Activated CD4-positive, alpha-beta T cell treated with anti-CD3 and anti-CD28 coated beads, Interleukin-2, amount 50 U/mL, for 24 hours (primary cell): ENCODE data around the gene DOCK2.

Experiments used
- DNase-seq, 2 donors: peaks; one replicate each; pipeline ENCODE4 v3.0.0-alpha.2; 2020; ENCODE audit warnings: low read depth in 1 of 2, low spot score in 1 of 2

The DOCK2 gene

DNA sequence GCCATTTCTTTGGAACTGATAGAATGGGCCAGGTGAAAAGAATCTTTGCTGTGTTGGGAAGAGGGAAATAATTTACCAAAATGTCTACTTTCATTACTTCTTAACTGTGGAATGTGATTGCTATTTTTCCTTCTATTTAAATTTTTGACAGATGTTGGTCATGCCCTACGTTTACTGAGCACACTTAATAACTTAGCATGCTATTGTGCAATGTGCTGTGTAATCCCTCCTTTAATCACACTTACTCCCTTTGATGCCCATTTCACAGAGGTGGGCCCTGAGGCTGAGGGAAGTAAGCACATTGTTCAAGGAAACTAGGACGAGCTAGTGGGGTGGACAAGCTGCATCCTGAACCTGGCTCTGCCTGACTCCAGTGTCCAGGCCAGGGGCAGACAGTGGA lies 391.0 kb downstream of the DOCK2 start:
- DNase-seq = no peak

- DNase-seq = no peak
Observed at GRCh38 chr5:170034231-170034630, 397.2 kb downstream of the DOCK2 start.

DNA sequence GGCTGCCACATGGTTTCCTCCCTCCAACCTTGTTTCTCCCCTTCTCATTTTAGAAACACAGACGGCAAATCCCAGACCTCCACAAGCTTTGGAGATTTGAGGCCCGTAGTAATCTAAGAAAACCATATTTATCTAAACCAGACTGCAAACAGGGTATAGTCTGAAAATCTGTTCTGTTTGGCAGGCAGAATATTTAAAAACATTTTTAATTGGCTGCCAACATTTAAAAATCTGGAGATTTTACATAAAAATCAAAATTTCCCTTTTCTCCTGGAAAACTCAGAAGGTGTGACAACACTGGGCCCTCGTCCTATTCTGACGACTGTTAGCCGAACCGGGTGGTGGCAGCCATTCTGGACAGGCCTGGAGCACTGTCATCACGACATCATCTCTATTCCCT lies 401.2 kb downstream of the DOCK2 start:
- no peak for DNase-seq

DNA sequence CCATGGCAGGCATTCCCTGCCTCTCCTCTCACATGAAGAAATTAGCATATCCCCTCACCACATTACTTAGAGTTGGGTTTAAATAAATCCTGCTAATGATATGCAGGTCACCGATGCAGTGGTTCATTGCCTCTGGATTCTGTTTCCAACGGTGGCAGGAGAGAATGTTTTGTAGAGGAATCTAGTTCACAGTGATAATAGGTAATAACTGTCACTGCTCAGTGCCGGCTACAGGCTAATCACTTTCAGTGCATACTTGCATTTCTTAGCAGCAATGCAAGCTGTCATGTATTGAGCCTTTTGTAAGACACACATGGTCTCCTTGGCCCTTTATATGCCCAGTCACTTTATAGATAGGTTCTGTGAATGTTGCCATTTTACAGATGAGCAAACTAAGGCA lies 402.8 kb downstream of the DOCK2 start:
- DNase-seq = no peak

DNA sequence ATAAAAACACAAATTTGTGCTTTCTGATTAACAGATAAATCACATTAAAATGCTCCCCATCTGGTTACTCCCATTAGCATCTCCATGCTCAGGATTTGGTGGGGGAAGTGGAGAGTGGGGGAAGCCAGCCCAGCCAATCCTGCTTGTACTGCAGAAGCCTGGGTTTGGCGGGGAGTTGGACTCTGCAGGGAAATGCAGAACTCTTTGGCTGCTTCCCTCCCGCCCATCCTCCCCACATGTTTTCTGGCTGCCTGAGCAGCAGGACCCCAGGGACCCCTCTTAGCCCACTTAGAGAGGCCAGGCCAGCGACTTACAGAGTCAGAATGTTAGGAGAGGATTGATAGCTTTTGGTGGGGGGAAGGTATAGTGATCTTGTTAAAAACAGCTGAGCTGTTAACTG lies 409.2 kb downstream of the DOCK2 start:
- DNase-seq = no peak

DNA sequence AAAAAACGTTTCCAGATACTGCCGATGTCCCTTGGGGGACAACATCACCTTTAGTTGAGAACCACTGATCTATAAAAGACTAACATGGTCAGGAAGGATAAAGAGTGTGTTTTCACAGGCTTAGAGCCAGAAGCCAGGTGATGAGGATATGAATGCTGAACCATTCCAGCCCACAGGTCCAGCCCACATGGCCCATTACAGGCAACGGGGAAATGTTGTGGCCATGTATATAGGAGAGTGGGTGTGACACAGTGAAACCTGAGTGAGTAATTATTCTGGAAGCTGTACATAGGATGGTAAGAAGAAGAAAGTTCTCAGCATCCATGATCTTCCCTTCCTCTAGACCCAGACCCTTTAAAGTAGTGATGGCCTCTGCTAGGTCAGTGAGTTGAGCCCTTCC lies 412.6 kb downstream of the DOCK2 start:
- DNase-seq = no peak

DNA sequence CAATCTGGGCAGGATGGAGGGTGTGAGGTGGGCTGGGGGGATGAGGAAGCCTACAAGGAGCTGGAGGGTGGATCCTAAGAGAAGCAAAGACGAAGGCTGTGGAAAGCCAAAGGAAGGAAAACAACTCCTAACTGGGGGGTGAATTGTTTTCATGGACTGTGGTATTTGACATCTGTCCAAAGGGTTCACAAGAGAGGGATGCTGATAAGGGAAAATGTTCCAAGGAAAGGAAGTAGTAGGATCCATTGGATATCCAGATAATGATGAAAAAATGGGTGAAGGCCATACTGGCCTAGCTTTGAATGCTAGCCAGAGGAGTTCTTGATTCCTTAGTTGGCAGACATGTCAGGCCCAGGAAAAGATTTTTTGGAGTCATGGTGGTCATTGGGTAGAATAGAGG lies 416.8 kb downstream of the DOCK2 start:
- no peak for DNase-seq

- DNase-seq = no peak
Observed at GRCh38 chr5:170055606-170056005, 418.5 kb downstream of the DOCK2 start.

GRCh38 chr5:170056561-170057267 lies 419.6 kb downstream of the DOCK2 start:
- no peak for DNase-seq

DNA sequence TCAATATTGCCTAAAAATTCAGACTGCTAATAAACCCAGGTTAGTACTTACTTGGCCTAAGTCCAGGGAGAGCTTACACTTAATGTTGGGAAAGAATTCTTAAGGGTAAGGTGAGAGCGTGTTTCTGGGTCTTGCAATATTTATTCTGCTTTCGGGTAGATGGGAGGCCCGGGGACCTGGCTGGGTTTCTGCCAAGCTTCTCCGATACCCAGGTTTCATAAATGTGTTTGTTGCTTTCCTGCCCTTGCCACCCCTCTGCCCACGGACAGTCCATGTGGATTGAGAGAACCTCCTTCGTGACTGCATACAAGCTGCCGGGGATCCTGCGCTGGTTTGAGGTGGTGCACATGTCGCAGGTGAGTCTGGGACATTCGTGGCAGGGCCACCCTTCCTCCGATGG lies 420.2 kb downstream of the DOCK2 start:
- no peak for DNase-seq

GRCh38 chr5:170059221-170059620 lies 422.1 kb downstream of the DOCK2 start:
- DNase-seq = no peak

- DNase-seq = no peak
Observed at GRCh38 chr5:170067152-170067551, 430.1 kb downstream of the DOCK2 start.

- DNase-seq = no peak
Observed at GRCh38 chr5:170067574-170068170, 430.6 kb downstream of the DOCK2 start.

DNA sequence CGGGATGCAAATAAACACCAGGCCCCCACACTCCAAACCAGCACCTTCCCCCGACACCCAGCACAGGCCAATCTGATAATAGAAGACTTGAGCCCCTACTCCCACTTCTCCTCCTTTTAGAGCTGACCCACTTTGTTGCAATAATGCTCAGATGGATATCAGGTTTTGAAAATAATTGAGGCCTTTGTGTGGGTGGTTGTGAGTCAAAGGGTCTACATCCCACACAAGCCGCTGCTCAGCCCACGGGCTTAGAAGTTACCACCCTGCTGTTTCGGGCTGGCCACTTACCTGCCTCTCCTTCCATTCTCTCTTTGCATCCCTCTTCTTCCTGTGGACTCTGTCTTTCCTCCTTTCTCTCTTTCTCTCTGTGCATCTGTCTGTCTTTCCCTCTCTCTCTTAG lies 432.4 kb downstream of the DOCK2 start:
- no peak for DNase-seq

GRCh38 chr5:170070556-170071412 lies 433.7 kb downstream of the DOCK2 start:
- DNase-seq = no peak

DNA sequence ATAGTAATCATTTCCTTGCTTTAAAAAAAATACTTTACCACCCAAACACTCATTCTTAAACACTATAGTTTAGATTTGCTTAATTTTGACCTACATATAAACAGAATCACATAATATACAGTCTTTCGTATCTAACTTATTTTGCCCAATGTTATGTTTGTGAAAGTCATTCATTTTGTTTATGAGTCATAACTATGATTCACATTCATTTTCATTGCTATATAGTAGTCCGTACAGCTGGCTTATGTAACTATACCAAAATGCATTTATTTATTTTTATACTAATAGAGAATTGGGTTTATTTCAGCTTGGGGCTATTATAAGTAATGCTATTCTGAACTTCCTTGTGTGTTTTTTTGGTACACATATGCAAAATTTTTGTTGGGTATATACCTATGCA lies 434.7 kb downstream of the DOCK2 start:
- DNase-seq = no peak

GRCh38 chr5:170075696-170076095 lies 438.6 kb downstream of the DOCK2 start:
- no peak for DNase-seq

- DNase-seq = no peak
Observed at GRCh38 chr5:170076211-170076610, 439.1 kb downstream of the DOCK2 start.

GRCh38 chr5:170076739-170077138 lies 439.7 kb downstream of the DOCK2 start:
- DNase-seq = no peak

DNA sequence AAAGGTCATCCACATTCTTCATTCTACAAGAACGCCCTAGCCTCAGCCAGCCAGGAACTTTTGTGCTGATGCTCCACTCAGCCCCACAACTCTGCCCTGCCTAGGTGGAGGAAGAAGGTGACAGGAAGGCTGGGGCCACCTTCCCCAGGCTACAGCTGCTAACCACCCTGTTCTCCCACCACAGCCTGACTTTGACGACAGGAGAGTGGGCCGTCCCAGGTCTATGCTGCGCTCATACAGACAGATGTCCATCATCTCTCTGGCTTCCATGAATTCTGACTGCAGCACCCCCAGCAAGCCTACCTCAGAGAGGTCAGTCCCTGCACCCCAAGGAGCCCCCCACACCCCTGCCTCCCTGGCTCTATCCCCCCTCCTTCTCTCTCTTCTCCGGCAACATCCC lies 440.5 kb downstream of the DOCK2 start:
- DNase-seq = no peak

DNA sequence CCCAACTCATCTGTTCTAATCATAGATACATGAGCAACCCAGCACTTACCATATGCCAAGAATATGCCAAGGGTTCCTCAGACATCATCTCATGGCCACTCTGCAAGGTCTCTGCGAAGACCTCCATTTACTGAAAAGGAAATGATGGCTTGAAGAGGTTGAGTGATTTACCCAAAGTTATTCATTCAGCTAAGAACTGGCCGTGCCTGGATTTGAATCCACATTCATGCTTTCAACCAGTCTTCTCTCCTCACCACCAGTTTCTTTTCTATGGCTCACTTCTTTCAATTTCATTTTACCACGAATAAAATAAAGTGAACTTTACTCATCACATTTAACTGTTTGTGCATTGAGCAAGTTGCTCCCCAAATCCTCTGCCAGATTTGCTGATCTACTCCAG lies 441.4 kb downstream of the DOCK2 start:
- DNase-seq = no peak

DNA sequence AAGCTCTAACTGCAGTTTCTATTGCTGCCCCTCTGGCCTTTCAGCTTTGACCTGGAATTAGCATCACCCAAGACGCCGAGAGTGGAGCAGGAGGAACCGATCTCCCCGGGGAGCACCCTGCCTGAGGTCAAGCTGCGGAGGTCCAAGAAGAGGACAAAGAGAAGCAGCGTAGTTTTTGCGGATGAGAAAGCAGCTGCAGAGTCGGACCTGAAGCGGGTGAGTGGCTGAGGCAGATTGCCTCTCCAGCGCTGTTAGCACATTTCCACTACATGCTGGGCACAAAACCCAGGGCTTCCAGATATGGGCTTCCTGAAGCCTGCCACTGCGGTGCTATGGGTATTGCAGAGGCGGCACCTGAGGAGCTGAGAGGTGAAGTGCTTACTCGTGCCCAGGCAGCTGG lies 441.9 kb downstream of the DOCK2 start:
- DNase-seq = no peak
